Measurements from ENCODE around the gene TRIO.

- TF ChIP-seq CTCF (IDR thresholded peaks at IDR 0.05) (no peak), ESRRA (CRISPR knock-in tag; IDR thresholded peaks at IDR 0.05; ENCODE audit: borderline replicate concordance) (no peak), NR1H2 (CRISPR knock-in tag; IDR thresholded peaks at IDR 0.05) (no peak)
Observed at GRCh38 chr5:14296533-14297331, 153.6 kb downstream of the TRIO start.
